ENCODE results near the gene LPO.
A peak's percentile ranks its signal among the peaks of the same experiment; 100 is the strongest.

Gene LPO

DNA sequence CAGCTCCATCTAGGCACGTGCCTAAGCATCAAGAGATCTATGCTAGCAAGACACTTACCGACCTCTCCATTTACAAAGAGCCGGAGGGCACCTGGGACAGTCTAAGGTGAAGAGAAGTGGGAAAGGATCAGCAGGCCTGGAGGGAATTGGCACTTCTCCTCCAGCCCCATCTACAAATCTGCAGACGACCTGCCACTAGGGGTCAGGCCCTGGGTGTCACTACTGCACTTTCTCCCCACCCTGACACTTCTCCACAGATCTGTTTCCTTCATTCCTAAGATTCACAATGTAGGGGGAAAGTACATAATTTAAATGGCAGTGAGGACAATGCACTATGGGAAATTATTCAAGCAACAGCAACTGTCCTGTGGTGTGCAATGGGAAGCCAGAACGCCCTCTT, 27.5 kb upstream of the LPO start:
- no peak for DNase-seq (ENCODE audit: low read depth)
- TF ChIP-seq, protein P1, sequence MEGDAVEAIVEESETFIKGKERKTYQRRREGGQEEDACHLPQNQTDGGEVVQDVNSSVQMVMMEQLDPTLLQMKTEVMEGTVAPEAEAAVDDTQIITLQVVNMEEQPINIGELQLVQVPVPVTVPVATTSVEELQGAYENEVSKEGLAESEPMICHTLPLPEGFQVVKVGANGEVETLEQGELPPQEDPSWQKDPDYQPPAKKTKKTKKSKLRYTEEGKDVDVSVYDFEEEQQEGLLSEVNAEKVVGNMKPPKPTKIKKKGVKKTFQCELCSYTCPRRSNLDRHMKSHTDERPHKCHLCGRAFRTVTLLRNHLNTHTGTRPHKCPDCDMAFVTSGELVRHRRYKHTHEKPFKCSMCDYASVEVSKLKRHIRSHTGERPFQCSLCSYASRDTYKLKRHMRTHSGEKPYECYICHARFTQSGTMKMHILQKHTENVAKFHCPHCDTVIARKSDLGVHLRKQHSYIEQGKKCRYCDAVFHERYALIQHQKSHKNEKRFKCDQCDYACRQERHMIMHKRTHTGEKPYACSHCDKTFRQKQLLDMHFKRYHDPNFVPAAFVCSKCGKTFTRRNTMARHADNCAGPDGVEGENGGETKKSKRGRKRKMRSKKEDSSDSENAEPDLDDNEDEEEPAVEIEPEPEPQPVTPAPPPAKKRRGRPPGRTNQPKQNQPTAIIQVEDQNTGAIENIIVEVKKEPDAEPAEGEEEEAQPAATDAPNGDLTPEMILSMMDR (IDR thresholded peaks at IDR 0.05; ENCODE audit: insufficient read depth, low read depth, low read length, missing control alignments), result peak; percentile 20
- no peak overlapping the region for H3K4me3 ChIP-seq (ENCODE audit: low read depth, low read length)

DNA sequence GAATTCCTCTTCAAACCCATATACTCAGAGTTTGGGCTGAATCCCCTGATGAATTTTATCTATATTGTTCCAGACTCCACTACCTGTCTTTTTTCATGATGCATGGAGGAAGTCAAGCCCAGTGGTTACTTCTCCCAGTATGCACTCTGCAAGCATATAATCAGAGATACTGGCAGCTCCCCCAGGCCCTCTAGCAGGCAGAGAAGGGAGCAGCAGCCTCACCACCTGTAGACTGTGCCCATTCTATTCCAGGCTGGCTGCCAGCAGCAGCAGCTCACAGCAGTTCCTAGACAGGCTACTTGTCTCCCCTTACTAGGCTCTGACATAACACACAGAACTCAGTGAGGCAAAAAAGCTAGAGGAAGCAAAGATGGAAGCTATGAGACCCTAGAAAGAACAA, 22.7 kb upstream of the LPO start:
- no peak for DNase-seq (ENCODE audit: low read depth)
- TF ChIP-seq, protein P1 (IDR thresholded peaks at IDR 0.05; ENCODE audit: insufficient read depth, low read depth, low read length, missing control alignments), result no peak
- no peak overlapping the region for H3K4me3 ChIP-seq (ENCODE audit: low read depth, low read length)

DNA sequence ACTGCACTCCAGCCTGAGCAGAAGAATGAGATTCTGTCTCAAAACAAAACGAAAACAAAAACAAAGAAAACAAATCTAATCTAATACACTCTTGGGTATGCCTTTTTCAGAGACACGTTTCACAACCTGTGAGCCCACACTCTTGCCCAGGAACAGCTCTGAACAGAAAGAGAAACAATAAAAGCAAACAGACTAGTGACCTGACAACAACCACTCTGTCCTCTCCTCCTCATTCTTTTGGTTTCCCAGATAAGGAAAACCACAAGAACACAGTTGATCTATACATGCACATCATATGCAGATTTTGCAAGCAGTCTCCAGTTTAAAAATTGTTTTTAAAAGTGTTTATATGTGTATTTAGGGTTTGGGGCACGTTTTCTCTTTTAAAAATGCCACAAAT, 20.6 kb upstream of the LPO start:
- TF ChIP-seq, protein P1 (IDR thresholded peaks at IDR 0.05; ENCODE audit: insufficient read depth, low read depth, low read length, missing control alignments), result no peak
- peak; percentile 42 for DNase-seq (ENCODE audit: low read depth)
- no peak overlapping the region for H3K4me3 ChIP-seq (ENCODE audit: low read depth, low read length)

DNA sequence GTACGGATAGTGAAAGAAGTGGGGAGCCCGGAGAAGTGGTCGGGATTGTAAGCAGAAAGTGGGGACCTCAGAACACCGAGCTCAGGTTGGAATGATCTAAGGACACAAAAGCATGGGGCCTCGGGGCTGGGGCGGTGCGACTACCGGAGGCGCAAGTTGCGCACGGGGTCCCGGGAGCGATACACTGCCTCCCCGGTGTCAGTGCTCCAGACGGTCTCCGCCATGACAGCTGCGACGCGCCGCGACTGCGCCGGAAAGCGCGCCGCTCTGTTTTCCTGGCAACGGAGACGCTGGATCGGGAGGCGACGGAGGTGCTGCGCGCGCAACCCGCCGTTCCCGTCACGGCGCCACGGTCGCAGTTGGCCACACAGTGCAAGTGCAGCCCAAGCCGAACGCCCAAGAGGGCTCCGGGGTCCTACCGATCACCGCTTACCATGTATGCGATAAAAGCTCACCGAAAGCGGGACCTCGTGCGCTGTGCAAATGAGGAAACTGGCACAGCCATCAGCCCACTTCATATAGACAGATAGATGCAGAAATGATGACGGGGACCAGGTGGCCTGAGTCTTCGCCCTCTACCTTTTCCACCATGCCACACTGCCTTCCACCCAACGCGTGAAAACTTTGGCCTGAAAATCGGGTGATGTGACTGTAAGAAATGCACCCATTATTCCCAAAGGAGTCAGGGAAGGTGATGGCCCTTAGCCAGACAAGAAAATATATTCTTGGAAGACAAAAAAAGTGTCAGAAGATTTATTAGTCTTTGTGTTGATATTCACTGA, 19.2 kb upstream of the LPO start, which contains the start of gene MKS1:
Gene MKS1 (minus strand): TSS at position 249 of the 782 bp plus-strand sequence. CDS start 25 bp downstream, at position 224.
- DNase-seq (ENCODE audit: low read depth), result peak; percentile 97
- TF ChIP-seq, protein P1 (IDR thresholded peaks at IDR 0.05; ENCODE audit: insufficient read depth, low read depth, low read length, missing control alignments), result peak; percentile 69
- H3K4me3 ChIP-seq (ENCODE audit: low read depth, low read length), result peak within 1 kb of the TSS; percentile 64

DNA sequence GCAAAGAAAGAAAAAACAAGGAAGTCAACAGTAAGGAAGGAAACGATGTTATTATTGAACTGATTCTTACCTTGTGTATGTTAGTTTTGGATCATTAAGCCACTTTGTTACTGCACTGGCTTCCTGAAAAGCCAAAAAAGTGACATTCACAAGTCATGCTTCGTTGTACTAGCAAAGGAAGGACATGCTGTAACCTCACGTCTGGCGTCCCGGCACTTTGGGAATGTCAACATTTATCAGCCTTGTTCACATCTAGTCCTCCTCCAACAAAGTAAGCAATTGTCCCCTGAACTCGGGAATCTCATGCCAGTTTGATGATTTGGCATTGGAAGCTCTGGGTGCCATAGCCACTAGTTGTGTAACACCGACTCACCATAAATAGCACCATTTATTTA, 18.6 kb upstream of the LPO start:
- peak overlapping the region; percentile 60 for H3K4me3 ChIP-seq (ENCODE audit: low read depth, low read length)
- TF ChIP-seq, protein P1 (IDR thresholded peaks at IDR 0.05; ENCODE audit: insufficient read depth, low read depth, low read length, missing control alignments), result no peak
- no peak for DNase-seq (ENCODE audit: low read depth)

DNA sequence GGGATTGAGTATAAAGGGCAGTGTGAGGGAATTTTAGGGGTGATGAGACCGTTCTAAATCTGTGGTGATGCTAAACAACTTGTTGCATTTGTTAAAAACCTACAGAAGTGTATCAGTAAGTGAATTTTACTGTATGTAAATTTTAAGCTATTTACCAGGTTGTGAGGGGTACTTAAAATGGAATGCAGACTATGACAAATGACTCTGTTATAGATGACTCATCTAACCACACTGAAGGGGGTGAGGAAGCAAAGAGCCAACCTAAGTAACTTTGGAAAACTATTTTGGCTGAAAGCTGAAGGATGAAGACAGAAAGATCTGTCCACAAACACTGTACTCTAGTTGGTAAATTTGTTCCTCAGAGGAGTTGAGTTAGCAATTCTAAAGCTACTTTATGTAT, 14.1 kb upstream of the LPO start:
- TF ChIP-seq, protein P1 (IDR thresholded peaks at IDR 0.05; ENCODE audit: insufficient read depth, low read depth, low read length, missing control alignments), result no peak
- no peak for DNase-seq (ENCODE audit: low read depth)
- H3K4me3 ChIP-seq (ENCODE audit: low read depth, low read length), result no peak overlapping the region

DNA sequence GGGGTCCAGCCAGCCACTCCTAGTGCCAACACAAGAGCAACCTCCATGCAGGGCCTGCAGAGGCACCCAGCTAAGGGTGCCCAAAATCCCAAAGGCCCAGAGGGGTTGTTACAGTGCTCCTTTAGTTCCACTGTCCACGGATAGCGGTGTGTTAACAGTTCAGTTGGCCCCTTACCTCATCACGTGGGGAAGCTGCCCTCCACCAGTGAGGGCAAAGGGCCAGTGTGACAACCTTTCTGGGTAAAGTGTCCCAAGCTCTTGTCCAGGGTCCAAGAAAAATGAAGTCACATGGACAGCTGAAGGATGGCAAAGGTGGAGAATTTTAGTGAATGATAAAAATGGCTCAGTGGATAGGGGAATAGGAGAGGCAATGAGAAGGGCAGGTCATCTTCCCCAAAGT, 10.7 kb upstream of the LPO start:
- DNase-seq (ENCODE audit: low read depth), result no peak
- TF ChIP-seq, protein P1 (IDR thresholded peaks at IDR 0.05; ENCODE audit: insufficient read depth, low read depth, low read length, missing control alignments), result no peak
- H3K4me3 ChIP-seq (ENCODE audit: low read depth, low read length), result no peak overlapping the region

All from GM12865 (cell line).